Parathyroid adenoma (tissue), 2 donors: ENCODE measurements around the gene BTG1.

Experiments
- H2AFZ ChIP-seq: fragments of 300-600 bp; sonication (generic); one replicate; pipeline ENCODE4 v1.7.0; 2017; ENCODE audit warnings: antibody characterized with exemption, mild to moderate bottlenecking
- H3K27ac ChIP-seq: fragments of 300-600 bp; sonication (generic); one replicate; pipeline ENCODE4 v1.7.0; 2017
- H3K27me3 ChIP-seq: fragments of 300-600 bp; sonication (generic); one replicate; pipeline ENCODE4 v1.7.0; 2017; ENCODE audit warnings: low read length; ENCODE audit not compliant: control insufficient read depth, insufficient read depth
- H3K36me3 ChIP-seq: fragments of 300-600 bp; sonication (generic); one replicate; pipeline ENCODE4 v1.7.0; 2017; ENCODE audit warnings: low read length; ENCODE audit not compliant: control insufficient read depth, insufficient read depth
- H3K4me1 ChIP-seq: fragments of 300-600 bp; sonication (generic); one replicate; pipeline ENCODE4 v1.7.0; 2017; ENCODE audit warnings: control low read depth
- H3K4me2 ChIP-seq: fragments of 300-600 bp; sonication (generic); one replicate; pipeline ENCODE4 v1.7.0; 2017; ENCODE audit warnings: low read length
- H3K4me3 ChIP-seq: fragments of 300-600 bp; sonication (generic); one replicate; pipeline ENCODE4 v1.7.0; 2017; ENCODE audit warnings: low read depth, low read length
- H3K79me2 ChIP-seq: fragments of 300-600 bp; sonication (generic); one replicate; pipeline ENCODE4 v1.7.0; 2017; ENCODE audit warnings: control low read depth
- H3K9ac ChIP-seq: fragments of 300-600 bp; sonication (generic); one replicate; pipeline ENCODE4 v1.7.0; 2017; ENCODE audit warnings: mild to moderate bottlenecking
- H3K9me3 ChIP-seq: fragments of 300-600 bp; sonication (generic); one replicate; pipeline ENCODE4 v1.7.0; 2017; ENCODE audit warnings: low read length; ENCODE audit not compliant: control insufficient read depth
- CTCF ChIP-seq: fragments of 300-600 bp; sonication (generic); IDR thresholded peaks from one replicate; pipeline ENCODE4 v1.7.0; 2017; ENCODE audit warnings: antibody characterized with exemption, mild to moderate bottlenecking
- donor health status: primary hyperparathyroidism.

BTG1 gene

GRCh38 chr12:92143686-92144630, 1.7 kb downstream of the BTG1 start:
- Histone ChIP-seq H3K79me2 (peaks cover 37% of the 10 kb centered on the region), H2AFZ (peak overlapping the region; percentile 73), H3K36me3 (no peaks in the 10 kb centered on the region), H3K4me1 (peaks cover 22% of the 10 kb centered on the region), H3K4me2 (peak overlapping the region; percentile 66), H3K9ac (peak overlapping the region; percentile 98), H3K27ac (peak overlapping the region; percentile 98), H3K4me3 (peak overlapping the region; percentile 88), H3K27me3 (no peaks in the 10 kb centered on the region), H3K9me3 (no peaks in the 10 kb centered on the region)
- peak; percentile 70 for TF ChIP-seq CTCF

DNA sequence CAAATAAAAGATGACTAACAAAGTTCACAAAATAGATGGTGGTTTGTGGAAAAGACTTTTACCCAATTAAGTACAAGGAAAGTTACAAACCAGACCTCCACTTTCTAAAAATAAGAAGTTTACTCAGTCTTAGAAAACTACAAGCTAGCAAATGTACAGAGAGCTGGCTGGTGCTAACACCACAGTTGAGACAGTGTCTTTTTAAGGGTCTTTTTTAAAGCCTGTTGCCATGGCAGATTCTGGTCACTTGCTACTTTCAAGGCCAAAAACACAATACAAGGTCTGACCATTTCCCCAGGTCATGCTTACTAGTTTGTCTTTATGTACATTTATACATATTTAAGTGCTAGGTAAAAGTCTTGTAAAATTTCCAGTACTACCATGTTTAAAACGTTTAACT, 2.4 kb downstream of the BTG1 start:
- Histone ChIP-seq H3K27me3 (no peaks in the 10 kb centered on the region), H3K79me2 (peaks cover 42% of the 10 kb centered on the region), H3K9ac (no peak overlapping the region), H3K4me3 (peak overlapping the region; percentile 88), H3K4me2 (peak overlapping the region; percentile 66), H3K27ac (peak overlapping the region; percentile 98), H2AFZ (no peak overlapping the region), H3K36me3 (no peaks in the 10 kb centered on the region), H3K9me3 (no peaks in the 10 kb centered on the region), H3K4me1 (peaks cover 27% of the 10 kb centered on the region)
- no peak for TF ChIP-seq CTCF

GRCh38 chr12:92142251-92142926, 3.3 kb downstream of the BTG1 start:
- H3K4me2 ChIP-seq = peak overlapping the region; percentile 66

DNA sequence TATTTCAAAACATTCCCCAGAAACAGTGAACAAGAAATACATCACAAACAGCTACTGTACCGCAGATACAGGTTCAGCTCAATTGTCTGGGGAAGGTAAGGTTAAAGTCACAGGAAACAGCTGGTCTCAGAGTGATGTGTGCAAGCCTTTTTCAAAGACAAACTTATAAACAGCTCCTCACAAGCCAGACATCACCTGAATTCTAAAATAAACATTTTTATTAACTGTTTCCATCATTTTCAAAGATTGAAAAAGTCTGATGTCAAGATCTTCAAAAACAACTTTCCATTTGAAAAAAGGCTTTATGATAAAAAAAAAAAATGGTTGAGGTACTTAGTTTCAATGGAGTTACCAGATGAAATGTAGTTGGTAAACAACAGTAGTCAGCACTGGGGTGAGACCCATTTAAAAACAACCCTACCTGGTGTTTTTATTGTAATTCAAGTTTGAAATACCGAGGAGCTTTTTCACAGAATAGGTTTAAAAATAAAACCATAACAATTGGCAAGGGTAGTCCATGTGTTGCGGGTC, 4.0 kb downstream of the BTG1 start:
- Histone ChIP-seq H2AFZ (no peak overlapping the region), H3K27me3 (no peaks in the 10 kb centered on the region), H3K4me2 (peak overlapping the region; percentile 66), H3K9ac (no peak overlapping the region), H3K4me3 (peak overlapping the region; percentile 88), H3K36me3 (no peaks in the 10 kb centered on the region), H3K27ac (peak overlapping the region; percentile 31), H3K79me2 (peaks cover 56% of the 10 kb centered on the region), H3K4me1 (peaks cover 34% of the 10 kb centered on the region), H3K9me3 (no peaks in the 10 kb centered on the region)
- TF ChIP-seq CTCF = no peak

More at GRCh38 chr12:92142251-92142926, 3.3 kb downstream of the BTG1 start:
- Histone ChIP-seq H3K27ac (peak overlapping the region; percentile 98), H3K9ac (no peak overlapping the region), H3K27me3 (no peaks in the 10 kb centered on the region), H3K9me3 (no peaks in the 10 kb centered on the region), H3K36me3 (no peaks in the 10 kb centered on the region), H2AFZ (no peak overlapping the region), H3K79me2 (peaks cover 49% of the 10 kb centered on the region), H3K4me3 (peak overlapping the region; percentile 88), H3K4me1 (peaks cover 31% of the 10 kb centered on the region)
- no peak for TF ChIP-seq CTCF
